GM21717 (cell line): ENCODE data around the gene ITPKC.

ENCODE experiments used
- ATAC-seq: cut with Tn5 transposase; IDR thresholded peaks from one replicate; pipeline ENCODE4 v1.9.1; 2021; ENCODE audit warnings: mild to moderate bottlenecking, moderate library complexity; ENCODE audit not compliant: unreplicated experiment

ITPKC gene

GRCh38 chr19:40716482-40717324 lies at the start of gene ITPKC, which contains the start of gene COQ8B:
ITPKC (plus strand) TSS chr19:40717112; CDS start chr19:40717136, 24 bp downstream.
COQ8B (minus strand) TSS chr19:40716886; CDS start chr19:40714632, 2,254 bp downstream.
- peak; percentile 56 for ATAC-seq

- ATAC-seq = no peak
Observed at GRCh38 chr19:40667602-40668001, 49.3 kb upstream of the ITPKC start.

- no peak for ATAC-seq
Observed at GRCh38 chr19:40668991-40669614, 47.8 kb upstream of the ITPKC start.

- no peak for ATAC-seq
Observed at GRCh38 chr19:40671404-40671803, 45.5 kb upstream of the ITPKC start.

- no peak for ATAC-seq
Observed at GRCh38 chr19:40672038-40672437, 44.9 kb upstream of the ITPKC start.

GRCh38 chr19:40672573-40673299 lies 44.2 kb upstream of the ITPKC start:
- ATAC-seq = no peak

- no peak for ATAC-seq
Observed at GRCh38 chr19:40673397-40673796, 43.5 kb upstream of the ITPKC start.

GRCh38 chr19:40674291-40674690 lies 42.6 kb upstream of the ITPKC start:
- no peak for ATAC-seq

- ATAC-seq = no peak
Observed at GRCh38 chr19:40677156-40677555, 39.8 kb upstream of the ITPKC start.

GRCh38 chr19:40681039-40681438 lies 35.9 kb upstream of the ITPKC start:
- no peak for ATAC-seq

GRCh38 chr19:40682431-40682964 lies 34.4 kb upstream of the ITPKC start:
- no peak for ATAC-seq

GRCh38 chr19:40683437-40683836 lies 33.5 kb upstream of the ITPKC start:
- ATAC-seq = no peak

- no peak for ATAC-seq
Observed at GRCh38 chr19:40684280-40684679, 32.6 kb upstream of the ITPKC start.

GRCh38 chr19:40685016-40685526 lies 31.8 kb upstream of the ITPKC start:
- no peak for ATAC-seq

GRCh38 chr19:40685563-40685962 lies 31.3 kb upstream of the ITPKC start:
- no peak for ATAC-seq

GRCh38 chr19:40686882-40687524 lies 29.9 kb upstream of the ITPKC start:
- ATAC-seq = no peak

- no peak for ATAC-seq
Observed at GRCh38 chr19:40687525-40688016, 29.3 kb upstream of the ITPKC start.

GRCh38 chr19:40688309-40688708 lies 28.6 kb upstream of the ITPKC start:
- ATAC-seq = no peak

- no peak for ATAC-seq
Observed at GRCh38 chr19:40688987-40689338, 27.9 kb upstream of the ITPKC start.

GRCh38 chr19:40689339-40690049 lies 27.4 kb upstream of the ITPKC start:
- no peak for ATAC-seq
